ENCODE data around the gene ASCL2. TPM values are rescaled to one million over a fixed set of nuclear protein-coding genes. Genes with fewer than 3 reads are reported as not detected.

Gene ASCL2
- total RNA-seq, 1 donor from 2014 or later = 2.2 TPM

DNA sequence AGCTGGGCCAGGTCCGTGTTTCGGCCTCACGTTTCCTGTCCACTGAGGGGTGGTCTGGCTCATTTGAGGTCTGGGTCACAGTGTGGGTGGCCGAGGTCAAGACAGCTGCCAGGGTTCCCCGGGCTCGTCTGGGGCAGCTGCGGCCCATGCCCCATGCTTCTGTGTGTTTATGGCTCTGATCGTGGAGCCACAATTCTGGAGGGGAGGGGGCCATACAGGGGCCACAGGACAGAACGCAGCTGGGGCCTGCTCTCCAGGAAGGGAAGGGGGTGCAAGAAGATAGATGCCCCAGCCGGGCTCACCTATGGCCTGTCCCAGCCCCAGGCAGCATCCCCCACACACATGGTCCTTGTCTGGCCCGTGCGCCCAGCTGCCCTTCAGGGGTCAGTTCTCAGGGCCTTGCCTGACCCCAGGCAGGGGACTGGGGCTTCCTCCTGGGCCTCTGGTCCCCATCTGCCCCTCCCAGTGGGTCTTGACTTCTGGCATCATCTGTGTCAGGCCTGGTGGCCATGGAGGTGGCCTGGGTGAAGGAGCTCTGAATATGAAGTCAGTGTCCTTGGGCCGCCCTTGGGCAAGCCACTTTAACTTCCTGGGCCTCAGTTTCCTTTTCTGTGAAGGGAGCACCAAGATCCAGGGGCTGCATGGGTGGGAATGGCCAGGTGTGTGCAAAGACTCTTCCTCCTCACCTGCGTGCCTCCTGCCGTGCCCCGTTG lies 39.8 kb upstream of the ASCL2 start:
- Histone ChIP-seq H3K27me3 (no peaks in the 10 kb centered on the region), H3K27ac (no peak overlapping the region), H3K4me1 (peaks cover 31% of the 10 kb centered on the region), H3K4me3 (no peak overlapping the region), H3K36me3 (no peaks in the 10 kb centered on the region), H3K9me3 (no peaks in the 10 kb centered on the region)
- intact Hi-C loops (cut with DNase I) = no loop called here
- ATAC-seq (no peak), DNase-seq (peak; percentile 56)
- TF ChIP-seq, protein P1, sequence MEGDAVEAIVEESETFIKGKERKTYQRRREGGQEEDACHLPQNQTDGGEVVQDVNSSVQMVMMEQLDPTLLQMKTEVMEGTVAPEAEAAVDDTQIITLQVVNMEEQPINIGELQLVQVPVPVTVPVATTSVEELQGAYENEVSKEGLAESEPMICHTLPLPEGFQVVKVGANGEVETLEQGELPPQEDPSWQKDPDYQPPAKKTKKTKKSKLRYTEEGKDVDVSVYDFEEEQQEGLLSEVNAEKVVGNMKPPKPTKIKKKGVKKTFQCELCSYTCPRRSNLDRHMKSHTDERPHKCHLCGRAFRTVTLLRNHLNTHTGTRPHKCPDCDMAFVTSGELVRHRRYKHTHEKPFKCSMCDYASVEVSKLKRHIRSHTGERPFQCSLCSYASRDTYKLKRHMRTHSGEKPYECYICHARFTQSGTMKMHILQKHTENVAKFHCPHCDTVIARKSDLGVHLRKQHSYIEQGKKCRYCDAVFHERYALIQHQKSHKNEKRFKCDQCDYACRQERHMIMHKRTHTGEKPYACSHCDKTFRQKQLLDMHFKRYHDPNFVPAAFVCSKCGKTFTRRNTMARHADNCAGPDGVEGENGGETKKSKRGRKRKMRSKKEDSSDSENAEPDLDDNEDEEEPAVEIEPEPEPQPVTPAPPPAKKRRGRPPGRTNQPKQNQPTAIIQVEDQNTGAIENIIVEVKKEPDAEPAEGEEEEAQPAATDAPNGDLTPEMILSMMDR (IDR thresholded peaks at IDR 0.05) = no peak

DNA sequence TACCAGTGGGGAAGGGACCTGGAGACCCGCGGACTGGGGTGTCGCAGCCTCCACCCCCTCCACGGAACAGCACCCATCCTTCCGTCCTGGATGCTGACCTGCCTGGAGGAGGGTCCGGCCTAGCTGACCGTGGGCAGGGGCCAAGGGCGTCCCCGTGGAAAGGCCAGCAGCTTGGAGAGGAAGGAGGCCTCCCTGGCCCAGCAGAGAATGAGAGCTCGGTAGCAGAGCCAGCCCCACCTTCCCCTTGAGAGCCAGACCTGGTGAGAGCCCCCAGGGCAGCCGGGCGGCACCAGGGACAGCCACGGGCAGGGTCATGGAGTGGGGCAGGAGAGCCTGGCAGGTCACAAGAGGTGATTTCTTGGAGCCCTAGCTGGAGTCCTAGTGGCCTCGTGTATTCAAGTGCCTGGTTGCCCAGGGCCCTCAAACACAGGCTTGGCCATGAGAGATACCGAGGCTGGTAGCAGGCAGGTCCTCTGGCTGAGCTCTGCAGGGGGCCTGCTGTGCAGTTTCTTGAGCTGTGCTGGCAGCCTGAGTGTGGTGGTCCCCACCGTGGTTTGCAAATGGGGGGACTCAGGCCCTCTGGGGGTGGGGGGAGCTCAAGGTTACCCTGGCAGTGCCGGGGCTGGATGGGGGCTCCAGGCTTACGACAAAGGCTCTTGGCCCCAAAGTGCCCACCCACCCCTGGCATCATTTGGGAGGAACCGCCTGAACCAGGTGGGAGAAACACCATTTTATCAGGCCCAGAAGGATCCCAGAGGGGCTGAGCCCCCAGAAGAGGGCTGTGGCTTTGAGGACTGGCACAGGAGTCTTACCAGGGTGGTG lies 39.1 kb upstream of the ASCL2 start:
- Histone ChIP-seq H3K27ac (no peak overlapping the region), H3K4me1 (peaks cover 33% of the 10 kb centered on the region), H3K4me3 (no peak overlapping the region), H3K27me3 (no peaks in the 10 kb centered on the region), H3K36me3 (no peaks in the 10 kb centered on the region), H3K9me3 (no peaks in the 10 kb centered on the region)
- TF ChIP-seq, protein P1 (IDR thresholded peaks at IDR 0.05) = no peak
- peak; percentile 50 for DNase-seq
- ATAC-seq = no peak
- intact Hi-C loops (cut with DNase I) = no loop called here

- Histone ChIP-seq H3K27me3 (no peaks in the 10 kb centered on the region), H3K4me1 (peaks cover 34% of the 10 kb centered on the region)
These were observed 38.3 kb upstream of the ASCL2 start for GRCh38 chr11:2308713-2309112.

GRCh38 chr11:2307501-2308331 lies 37.3 kb upstream of the ASCL2 start:
- Histone ChIP-seq H3K4me1 (peaks cover 38% of the 10 kb centered on the region), H3K9me3 (no peaks in the 10 kb centered on the region), H3K27me3 (no peaks in the 10 kb centered on the region), H3K4me3 (no peak overlapping the region), H3K36me3 (no peaks in the 10 kb centered on the region), H3K27ac (peak overlapping the region; percentile 63)
- TF ChIP-seq, protein P1 (IDR thresholded peaks at IDR 0.05) = no peak
- intact Hi-C loops (cut with DNase I) = no loop called here
- ATAC-seq (no peak), DNase-seq (no peak)

More at GRCh38 chr11:2308713-2309112, 38.3 kb upstream of the ASCL2 start:
- ATAC-seq = no peak
- no peak overlapping the region for H3K27ac ChIP-seq
- no peak overlapping the region for H3K4me3 ChIP-seq
- no peak for DNase-seq
- H3K9me3 ChIP-seq = no peaks in the 10 kb centered on the region
- intact Hi-C loops (cut with DNase I) = no loop called here
- TF ChIP-seq, protein P1 (IDR thresholded peaks at IDR 0.05) = no peak
- no peaks in the 10 kb centered on the region for H3K36me3 ChIP-seq

GRCh38 chr11:2306877-2307500 lies 36.6 kb upstream of the ASCL2 start:
- intact Hi-C loops (cut with DNase I) = no loop called here
- Histone ChIP-seq H3K27me3 (no peaks in the 10 kb centered on the region), H3K4me1 (peaks cover 38% of the 10 kb centered on the region), H3K9me3 (no peaks in the 10 kb centered on the region), H3K4me3 (no peak overlapping the region), H3K36me3 (no peaks in the 10 kb centered on the region), H3K27ac (peak overlapping the region; percentile 63)
- TF ChIP-seq, protein P1 (IDR thresholded peaks at IDR 0.05) = no peak
- DNase-seq = peak; percentile 63
- no peak for ATAC-seq

Measured in upper lobe of right lung (tissue), 1 donor.